ENCODE results near the gene HINT3.

DNA sequence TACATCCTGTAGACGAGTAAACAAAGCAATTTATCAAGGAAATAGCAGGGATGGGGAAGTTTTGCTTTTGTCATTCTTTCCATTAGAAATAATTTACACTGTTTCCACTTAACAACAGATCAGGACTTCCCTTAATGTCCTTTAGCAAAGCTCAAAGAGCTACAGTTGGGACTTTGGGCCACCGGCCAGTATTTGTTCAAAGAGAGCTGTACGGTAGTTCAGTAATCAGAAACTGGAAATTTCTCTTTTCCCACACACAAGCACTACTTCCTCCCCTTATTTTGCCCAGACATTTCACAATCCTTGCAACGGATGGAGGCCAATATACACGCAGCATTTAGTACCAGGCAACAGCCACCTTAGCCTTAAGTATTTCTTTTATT is 12.1 kb upstream of the HINT3 start:
- no peak for TF ChIP-seq EZH2 (IDR thresholded peaks at IDR 0.05; ENCODE audit: insufficient read depth, low read length)
- TF ChIP-seq, protein P1, sequence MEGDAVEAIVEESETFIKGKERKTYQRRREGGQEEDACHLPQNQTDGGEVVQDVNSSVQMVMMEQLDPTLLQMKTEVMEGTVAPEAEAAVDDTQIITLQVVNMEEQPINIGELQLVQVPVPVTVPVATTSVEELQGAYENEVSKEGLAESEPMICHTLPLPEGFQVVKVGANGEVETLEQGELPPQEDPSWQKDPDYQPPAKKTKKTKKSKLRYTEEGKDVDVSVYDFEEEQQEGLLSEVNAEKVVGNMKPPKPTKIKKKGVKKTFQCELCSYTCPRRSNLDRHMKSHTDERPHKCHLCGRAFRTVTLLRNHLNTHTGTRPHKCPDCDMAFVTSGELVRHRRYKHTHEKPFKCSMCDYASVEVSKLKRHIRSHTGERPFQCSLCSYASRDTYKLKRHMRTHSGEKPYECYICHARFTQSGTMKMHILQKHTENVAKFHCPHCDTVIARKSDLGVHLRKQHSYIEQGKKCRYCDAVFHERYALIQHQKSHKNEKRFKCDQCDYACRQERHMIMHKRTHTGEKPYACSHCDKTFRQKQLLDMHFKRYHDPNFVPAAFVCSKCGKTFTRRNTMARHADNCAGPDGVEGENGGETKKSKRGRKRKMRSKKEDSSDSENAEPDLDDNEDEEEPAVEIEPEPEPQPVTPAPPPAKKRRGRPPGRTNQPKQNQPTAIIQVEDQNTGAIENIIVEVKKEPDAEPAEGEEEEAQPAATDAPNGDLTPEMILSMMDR (IDR thresholded peaks at IDR 0.05; ENCODE audit: insufficient read depth, low read depth, low read length): no peak

Data from astrocyte (in vitro differentiated cells and primary cell).